Prostate gland (tissue), 2 donors: Measurements from ENCODE around the gene CHMP5.

Experiments
- CTCF ChIP-seq, 4 experiments: fragments of 200-600 bp in 2 of 4; fragments of 450-650 bp in 2 of 4; sonication (generic) in 2 of 4; IDR thresholded peaks; 1 replicate in 3 of 4; 2 replicates in 1 of 4; pipeline ENCODE4 v1.5.1; 2016 to 2019; ENCODE audit warnings: antibody characterized with exemption in 4 of 4, mild to moderate bottlenecking in 2 of 4, moderate library complexity in 2 of 4
- POLR2A ChIP-seq: fragments of 450-650 bp; IDR thresholded peaks from one replicate; pipeline ENCODE4 v1.6.1; 2016; ENCODE audit warnings: antibody characterized with exemption, mild to moderate bottlenecking
- POLR2AphosphoS5 ChIP-seq: sonication (generic); formaldehyde crosslinking; IDR thresholded peaks from one replicate; pipeline ENCODE4 v1.6.1; 2017; ENCODE audit warnings: antibody characterized with exemption

DNA sequence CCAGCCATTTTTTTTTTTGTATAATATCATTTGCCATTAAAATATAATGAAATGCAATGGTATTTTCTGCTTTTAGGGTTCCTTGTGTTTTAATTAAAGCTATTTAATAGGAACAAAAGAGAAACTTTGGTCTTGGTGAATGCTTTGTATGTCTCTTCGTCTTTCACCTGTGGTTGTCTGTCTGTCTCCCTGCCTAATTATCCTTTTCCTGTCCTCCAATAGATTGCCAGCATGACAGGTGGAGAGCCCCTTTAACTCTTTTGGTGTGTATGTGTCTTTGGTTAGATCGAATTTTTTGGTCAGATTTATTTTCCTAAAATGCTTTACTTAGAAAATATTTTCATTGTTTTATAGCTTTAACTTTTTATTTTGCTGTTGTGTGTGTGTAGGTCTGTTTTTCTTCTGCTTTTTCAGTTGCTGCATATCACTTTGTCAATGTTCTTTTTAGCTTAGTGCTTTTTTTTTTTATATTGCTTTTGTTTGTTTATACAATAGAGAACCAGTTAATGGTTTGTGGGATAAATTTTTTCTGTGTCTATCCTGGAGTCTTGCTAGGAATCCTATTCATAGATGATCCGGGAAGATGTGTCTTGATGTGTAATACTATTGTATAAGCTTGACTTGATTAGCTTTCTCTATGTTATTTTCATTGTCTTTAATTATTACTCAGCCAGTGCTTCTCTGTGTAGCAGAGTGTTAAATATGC is 8.6 kb downstream of the CHMP5 start:
- TF ChIP-seq POLR2A (no peak), CTCF (IDR thresholded peaks at IDR 0.05) (no peak), POLR2AphosphoS5 (no peak)
